HG03558 (cell line): ENCODE data around the gene SUMF2.
"Not testable (repeated sequence)": the region's sequence is repeated elsewhere in the genome, so short reads cannot be mapped to it uniquely, and the experiment has no call there.

Experiments used
- ATAC-seq: cut with Tn5 transposase; IDR thresholded peaks from one replicate; pipeline ENCODE4 v1.9.1; 2021; ENCODE audit warnings: moderate number of reproducible peaks; ENCODE audit not compliant: unreplicated experiment; ENCODE audit errors: extremely low read depth

The SUMF2 gene

DNA sequence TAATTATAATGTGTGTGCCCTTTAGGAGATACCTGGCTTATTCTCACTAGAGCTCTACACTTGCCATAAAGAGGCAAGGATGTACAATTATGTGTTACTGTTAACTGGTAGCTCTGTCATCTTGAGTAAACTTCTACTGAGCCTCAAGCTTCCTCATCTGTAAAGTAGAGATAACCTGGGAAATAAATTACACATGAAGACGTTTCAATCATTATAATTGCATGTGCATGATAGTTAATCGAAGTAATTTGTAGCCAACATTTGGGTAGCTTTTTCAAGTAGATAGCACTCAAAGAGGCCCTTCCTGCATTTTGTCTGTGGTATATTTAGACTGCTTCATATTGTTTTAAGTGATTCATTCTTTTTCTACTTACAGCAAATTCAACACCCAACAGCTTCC is 10.1 kb upstream of the SUMF2 start:
- ATAC-seq, result no peak

- ATAC-seq, result no peak
These were observed 1.7 kb upstream of the SUMF2 start for GRCh38 chr7:56062382-56062781.

DNA sequence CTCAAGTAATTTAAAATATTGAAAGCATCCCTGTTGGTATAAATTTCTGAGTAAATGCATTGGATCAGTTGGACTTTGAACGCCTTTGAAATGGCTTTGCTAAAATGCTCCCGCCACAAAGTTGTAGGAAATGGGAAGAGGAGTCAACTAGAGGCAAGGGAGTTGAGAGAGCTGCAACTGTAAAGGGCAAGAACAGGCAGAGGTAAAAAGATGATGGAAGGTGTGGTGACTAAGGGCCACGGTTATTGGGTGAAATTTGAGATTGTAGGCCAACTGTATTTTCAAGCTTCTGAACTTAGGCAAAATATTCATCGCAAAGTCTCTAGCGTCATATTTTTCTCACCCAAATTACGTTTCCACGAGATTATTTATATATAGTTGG is 595 bp upstream of the SUMF2 start:
- no peak for ATAC-seq

- ATAC-seq, result not testable (repeated sequence)
These were observed 2.3 kb downstream of the SUMF2 start for GRCh38 chr7:56066376-56066775.

GRCh38 chr7:56074371-56074791 is 10.3 kb downstream of the SUMF2 start:
- no peak for ATAC-seq

DNA sequence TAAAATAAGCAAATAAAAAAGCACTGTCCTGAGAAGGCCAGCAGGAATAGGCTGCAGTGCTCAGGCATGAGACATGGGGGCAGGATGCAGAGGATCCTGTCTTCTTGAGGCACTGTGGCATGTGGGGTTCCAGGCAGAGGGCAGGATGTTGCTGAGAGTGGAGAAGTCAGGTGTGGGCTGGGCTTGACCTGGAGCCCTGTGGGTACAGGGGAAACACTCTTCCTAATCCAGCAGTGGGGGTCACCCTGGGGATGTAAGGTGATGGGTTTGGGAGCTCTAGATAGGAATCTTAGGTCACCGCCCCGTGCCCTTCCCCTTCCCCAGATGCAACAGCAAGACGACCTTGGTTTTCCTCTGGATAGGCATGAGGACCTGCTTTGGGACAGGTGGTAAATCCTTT is 13.6 kb downstream of the SUMF2 start:
- no peak for ATAC-seq

- ATAC-seq, result no peak
These were observed 14.1 kb downstream of the SUMF2 start for GRCh38 chr7:56078196-56078595.

- ATAC-seq, result no peak
These were observed 15.5 kb downstream of the SUMF2 start for GRCh38 chr7:56079450-56080185.

DNA sequence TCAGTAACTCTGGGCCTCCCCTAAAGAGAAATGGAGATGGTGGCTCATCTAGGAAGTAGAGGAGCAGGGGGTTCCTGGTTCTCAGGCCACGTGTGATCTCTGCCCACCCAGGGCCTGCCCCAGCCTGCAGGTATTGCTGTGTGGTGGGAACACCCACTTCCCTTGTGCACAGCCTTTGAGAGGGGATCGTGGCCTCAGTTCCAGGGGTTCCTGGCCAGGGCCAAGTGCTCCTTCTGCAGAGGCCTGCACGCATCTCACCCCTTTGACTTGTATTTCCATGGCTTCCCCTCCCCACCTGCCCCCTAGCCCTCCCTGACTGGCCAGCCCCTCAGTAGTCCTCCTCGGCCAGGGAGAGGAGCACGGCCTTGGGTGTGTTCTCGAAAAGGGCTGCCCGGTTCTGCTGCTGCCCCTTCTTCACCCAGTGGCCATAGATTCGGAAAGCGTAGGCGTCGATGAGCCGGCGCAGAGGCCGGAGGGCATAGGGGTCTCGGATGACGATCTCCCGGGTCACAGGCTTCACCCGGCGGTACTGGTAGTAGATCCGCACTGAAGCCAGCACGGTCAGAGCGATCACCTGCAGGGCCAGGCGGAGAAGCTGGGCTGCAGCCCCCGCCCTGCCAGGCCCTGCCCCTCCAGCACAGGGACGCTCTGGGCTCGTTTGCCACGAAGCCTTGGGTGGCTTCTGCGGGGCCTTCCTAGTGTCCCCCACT is 16.8 kb downstream of the SUMF2 start:
- ATAC-seq, result not testable (repeated sequence)

DNA sequence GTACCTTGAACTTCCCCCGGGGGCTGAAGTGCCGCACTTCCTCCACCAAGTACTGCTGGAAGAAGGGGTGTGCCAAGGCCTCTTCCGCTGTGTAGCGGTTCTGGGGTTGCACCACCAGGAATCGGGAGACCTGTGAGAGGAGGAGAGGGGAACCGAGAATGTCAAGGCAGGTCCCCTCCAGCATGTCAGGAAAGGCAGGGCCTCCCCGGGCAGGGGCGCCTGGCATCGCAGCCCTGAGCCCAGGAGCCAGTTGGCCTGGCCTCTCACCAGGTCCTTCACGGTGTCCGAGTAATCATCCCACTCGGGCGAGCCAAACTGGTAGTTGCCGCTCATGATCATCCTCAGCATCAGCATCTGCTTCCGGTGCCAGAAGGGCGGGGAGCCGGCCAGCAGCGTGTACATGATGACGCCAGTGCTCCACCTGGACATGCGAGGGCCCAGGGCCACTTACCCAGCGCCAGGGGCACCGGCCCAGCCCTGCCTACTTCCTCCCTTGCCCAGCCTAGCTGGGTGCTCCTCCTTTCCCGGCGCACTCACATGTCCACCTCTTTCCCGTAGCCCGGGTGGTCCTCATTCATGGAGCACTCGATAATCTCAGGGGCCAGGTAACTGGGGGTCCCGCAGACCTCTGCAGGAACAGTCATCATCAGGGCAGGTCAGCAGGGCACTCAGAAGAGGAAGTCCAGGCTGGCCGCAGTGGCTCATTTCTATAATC is 17.7 kb downstream of the SUMF2 start:
- no peak for ATAC-seq

DNA sequence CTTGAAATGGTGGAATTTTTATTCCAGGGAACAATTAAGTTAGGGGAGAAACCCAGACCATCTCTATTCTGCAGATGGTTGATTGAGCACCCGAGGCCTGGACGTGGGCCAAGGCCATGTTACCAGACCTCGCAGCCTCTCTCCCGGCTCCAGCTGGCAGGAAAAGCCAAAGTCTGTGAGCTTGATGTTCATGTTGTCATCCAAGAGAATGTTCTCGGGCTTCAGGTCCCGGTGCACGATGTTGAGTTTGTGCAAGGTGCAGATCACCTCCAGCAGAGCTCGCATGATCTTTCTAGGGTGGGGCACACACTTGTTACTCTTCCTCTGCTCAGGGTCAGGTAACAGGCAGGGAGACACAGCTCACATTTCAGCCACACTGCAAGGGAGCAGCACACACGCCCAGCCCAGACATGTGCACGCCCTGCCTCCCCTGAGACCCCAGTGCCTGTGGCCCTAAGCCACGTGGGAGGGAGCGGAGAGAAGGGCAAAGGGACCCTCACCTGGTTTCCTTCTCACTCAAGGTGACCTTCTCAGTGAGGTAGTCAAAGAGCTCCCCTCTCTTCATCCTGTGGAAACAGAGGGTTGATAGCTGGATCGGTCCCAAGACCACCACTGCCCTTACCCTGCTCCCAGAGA is 19.2 kb downstream of the SUMF2 start:
- no peak for ATAC-seq

DNA sequence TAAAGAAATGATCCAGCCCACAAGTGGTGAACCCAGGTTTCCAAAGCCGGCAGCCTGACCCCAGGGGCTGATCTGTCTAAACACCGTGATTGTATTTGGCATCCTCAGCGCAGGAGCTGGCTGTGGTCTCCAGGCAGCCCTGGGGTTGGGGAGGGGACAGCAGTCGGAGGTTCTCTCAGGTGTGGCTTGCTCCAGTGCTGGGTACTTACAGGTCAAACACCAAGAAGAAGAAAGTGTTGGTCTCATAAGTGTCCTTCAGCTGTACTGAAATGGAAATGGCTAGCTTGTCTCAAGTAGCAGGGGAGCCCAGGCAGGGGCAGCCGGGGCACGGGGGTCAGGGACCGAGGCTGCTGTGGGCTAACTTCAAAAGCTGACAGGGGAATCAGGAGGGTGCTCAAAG is 22.7 kb downstream of the SUMF2 start:
- ATAC-seq, result no peak

DNA sequence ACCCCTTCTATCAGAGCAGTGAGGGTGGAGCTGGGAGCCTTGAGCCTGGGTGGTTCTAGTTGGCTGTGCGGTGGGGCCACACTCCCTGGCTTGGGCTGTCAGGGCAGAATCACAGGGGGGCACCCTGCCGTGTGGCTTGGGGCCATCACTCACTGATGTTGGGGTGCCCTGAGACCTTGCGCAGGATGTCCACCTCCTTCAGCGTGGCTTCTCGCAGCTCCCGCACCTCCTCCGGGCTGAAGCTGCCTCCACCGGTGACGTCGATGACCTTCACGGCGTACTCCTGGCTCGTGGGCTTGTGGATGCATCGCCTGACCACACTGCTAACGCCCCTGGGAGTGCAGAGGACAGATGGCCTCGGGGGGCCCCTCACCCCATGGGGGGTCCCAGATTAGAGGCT is 23.4 kb downstream of the SUMF2 start:
- no peak for ATAC-seq

- no peak for ATAC-seq
These were observed 27.5 kb downstream of the SUMF2 start for GRCh38 chr7:56091591-56091990.

GRCh38 chr7:56092388-56092787 is 28.3 kb downstream of the SUMF2 start:
- ATAC-seq, result not testable (repeated sequence)

- ATAC-seq, result no peak
These were observed 28.9 kb downstream of the SUMF2 start, which contains the start of gene PHKG1 for GRCh38 chr7:56092789-56093531. Gene PHKG1 (minus strand): TSS chr7:56092952. CDS start chr7:56088941, 4,011 bp downstream.

- ATAC-seq, result no peak
These were observed 33.6 kb downstream of the SUMF2 start for GRCh38 chr7:56097700-56098099.

DNA sequence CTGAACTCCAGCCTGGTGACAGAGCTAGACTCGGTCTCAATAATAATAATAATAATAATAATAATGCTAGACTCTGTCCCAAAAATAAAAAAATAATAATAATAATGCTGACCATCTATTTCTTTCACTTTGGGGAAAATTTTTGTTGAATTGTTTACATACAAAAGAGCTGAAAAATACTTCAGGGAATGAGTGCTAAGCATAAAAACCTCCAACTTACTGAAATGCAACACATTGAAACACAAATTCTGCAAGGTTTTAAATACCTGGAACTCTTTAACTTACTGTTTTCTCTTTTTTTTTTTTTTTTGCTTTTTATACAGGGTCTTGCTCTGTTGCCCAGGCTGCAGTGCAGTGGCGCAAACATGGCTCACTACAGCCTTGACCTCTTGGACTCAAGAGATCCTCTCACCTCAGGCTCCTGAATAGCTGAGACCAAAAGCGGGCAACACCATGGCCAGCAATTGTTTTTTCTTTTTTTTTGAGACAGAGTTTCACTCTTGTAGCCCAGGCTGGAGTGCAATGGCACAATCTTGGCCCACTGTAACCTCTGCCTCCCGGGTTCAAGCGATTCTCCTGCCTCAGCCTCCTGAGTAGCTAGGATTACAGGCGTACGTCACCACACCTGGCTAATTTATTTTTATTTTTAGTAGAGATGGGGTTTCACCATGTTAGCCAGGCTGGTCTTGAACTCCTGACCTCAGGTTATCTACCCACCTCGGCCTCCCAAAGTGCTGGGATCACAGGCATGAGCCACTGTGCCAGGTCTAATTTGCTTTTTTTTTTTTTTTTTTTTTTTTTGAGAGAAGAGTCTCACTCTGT is 34.3 kb downstream of the SUMF2 start:
- ATAC-seq, result not testable (repeated sequence)

DNA sequence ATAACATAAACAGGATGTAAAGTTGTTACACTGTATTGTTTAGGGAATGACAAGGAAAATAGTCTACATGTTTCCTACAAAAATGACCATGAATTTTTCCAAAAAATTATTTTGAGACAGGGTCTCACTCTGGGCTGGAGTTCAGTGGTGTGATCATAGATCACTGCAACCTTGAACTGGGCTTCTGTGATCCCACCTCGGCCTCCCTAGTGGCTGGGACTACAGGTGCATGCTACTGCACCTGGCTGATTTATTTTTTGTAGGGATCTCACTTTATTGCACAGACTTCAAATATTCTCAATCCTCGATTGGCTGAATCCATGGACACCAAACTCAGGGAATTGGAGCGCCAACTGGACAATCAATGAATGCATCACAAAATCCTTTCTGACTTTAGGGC is 35.6 kb downstream of the SUMF2 start:
- no peak for ATAC-seq
